HG03097 (cell line): ENCODE data around the gene ANXA6.

Experiments
- ATAC-seq: cut with Tn5 transposase; IDR thresholded peaks from one replicate; pipeline ENCODE4 v1.9.1; 2021; ENCODE audit not compliant: unreplicated experiment, low FRiP score

Gene ANXA6

DNA sequence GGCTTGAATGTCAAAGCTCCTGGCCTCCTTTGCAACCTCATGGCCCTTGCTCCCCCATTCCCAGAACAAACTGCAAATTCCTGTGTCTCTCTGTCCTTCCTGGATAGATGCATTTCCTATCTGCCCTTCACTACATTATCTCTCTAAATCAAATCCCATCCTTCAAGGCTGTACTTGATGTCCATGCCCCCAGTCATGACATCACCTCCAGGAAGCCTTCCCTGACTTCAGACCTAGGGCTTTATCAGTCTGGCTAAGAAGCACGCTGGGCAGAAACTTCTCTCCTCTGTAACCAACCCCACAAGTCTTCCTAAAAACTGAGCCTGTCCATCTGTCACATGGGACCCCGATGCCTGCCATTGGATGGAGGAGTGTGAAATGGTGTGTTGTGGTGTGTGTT lies 51.1 kb downstream of the ANXA6 start:
- no peak for ATAC-seq

DNA sequence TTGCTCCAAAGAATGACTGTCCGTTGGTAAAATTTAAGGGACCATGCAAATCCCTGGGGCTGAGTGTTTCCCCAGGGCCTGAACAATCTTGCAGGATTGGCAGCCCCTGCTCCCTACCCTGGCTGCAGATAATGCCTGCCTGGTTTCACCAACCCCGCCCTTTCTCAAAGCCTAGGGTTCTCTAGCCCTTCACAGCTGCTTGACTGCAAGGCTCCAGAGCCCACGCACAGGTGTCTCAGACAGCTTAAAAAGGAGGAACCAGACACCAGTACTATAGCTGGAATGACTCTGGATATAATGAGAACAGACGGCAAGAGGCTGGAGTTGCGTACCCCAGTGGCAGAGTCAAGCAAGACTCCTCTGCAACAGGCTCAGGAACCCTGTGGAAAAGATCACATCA lies 51.5 kb downstream of the ANXA6 start:
- no peak for ATAC-seq

DNA sequence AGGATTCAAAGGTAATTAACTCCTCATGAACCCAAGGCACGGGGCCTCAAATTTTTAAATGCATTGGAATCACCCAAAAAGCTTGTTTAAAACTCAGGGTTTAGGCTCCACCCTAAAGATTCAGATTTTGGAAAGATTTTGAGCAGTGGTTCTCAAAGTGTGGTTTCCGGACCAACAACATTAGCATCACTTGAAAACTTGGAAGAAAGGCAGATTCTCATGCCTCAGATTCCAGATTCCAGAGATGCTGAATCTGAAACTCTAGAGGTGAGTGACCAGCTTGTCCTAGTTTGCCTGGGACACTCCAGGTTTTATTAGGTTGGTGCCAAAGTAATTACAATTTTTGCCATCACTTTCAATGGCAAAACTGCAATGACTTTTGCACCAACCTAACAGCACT lies 52.0 kb downstream of the ANXA6 start:
- ATAC-seq: no peak

DNA sequence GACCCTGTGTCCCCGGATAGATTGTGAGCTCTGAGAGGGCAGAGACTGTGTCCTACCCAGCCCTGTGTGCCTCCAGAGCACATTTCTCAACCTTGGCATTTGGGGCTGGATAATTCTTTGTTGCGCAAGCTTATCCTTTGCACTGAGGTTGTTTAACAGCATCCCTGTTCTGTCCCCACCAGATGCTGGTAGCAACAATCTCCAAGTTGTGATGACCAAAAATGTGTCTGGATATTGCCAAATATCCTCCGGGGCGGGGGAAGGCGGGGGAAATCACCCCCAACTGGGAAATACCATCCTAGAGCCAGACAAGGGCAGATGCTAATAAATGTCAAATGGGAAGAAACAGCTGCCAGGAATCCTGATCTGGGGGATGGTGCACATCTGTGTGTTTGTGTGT lies 52.8 kb downstream of the ANXA6 start:
- ATAC-seq: no peak

DNA sequence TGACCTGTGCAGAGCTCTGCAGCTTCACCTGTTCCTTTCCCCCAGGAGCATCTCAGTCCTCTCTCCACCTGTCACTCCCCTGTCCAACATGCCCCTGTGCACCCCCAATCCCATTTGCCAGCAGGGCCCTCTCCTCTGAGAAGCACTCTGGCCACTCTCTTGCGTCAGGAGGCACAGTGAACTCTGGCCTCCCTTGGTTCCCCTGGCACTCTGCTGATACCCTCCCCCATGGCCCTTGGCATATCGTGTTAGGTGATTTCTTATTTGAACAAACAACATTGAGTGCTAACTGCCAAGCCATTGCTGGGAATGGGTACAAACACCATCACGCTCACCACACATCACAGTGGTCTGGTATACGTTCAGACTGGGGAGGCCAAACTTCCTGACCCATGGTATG lies 55.8 kb downstream of the ANXA6 start:
- no peak for ATAC-seq

DNA sequence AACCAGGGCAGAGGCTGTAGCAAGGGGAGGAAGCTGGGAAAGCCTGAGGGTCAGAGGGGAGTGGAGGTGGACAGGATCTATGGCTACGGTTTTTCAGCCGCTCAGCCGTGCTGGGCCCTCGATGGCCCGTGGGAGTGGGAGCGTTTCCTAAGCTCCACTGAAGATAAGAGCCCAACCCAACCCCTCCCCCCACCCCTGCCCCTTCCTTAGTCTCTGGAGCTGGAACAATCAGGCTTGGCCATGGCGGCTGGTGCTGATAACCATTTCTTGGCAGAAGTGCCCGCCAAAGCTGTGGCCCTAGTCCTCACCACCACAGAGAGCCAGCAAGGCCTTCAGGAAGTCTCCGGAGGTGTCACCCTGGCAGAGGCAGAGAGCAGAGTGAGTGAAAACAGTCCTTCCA lies 56.4 kb downstream of the ANXA6 start:
- ATAC-seq: no peak

DNA sequence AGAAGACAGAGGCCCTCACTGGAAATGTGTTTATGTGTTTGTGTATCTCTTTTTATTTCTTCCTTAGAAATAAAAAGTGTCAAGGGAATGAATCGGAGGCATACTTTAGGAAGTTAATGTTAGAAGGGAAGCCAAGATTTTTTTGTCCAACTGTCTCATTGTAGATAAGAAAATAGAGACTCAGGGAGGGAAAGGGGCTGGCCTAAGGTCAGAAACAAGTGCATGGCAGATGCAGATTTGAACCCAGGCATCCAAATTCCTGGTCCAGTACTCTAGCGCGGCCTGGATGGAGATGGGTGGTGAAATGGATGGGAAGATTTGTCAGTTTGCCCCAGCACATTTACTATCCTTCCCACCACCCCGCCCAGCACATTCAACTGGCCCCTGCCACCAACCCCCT lies 56.9 kb downstream of the ANXA6 start:
- ATAC-seq: no peak

DNA sequence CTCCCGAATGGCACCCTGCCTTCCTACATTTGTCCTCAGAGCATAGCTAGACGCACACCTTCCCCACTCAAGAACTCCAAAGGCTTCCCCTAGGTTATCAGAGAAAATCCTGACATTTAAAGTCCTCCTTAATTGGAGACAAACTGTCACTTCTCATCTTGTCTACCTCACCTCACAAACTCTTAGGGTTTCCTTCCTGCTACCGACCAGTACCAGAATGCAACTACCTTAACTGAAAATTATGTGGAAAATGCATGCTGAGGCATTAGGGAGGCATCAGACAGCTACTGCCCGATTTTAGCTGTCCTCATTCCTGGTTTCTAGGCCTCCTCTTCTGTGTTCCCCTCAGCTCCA lies 58.8 kb downstream of the ANXA6 start:
- no peak for ATAC-seq

DNA sequence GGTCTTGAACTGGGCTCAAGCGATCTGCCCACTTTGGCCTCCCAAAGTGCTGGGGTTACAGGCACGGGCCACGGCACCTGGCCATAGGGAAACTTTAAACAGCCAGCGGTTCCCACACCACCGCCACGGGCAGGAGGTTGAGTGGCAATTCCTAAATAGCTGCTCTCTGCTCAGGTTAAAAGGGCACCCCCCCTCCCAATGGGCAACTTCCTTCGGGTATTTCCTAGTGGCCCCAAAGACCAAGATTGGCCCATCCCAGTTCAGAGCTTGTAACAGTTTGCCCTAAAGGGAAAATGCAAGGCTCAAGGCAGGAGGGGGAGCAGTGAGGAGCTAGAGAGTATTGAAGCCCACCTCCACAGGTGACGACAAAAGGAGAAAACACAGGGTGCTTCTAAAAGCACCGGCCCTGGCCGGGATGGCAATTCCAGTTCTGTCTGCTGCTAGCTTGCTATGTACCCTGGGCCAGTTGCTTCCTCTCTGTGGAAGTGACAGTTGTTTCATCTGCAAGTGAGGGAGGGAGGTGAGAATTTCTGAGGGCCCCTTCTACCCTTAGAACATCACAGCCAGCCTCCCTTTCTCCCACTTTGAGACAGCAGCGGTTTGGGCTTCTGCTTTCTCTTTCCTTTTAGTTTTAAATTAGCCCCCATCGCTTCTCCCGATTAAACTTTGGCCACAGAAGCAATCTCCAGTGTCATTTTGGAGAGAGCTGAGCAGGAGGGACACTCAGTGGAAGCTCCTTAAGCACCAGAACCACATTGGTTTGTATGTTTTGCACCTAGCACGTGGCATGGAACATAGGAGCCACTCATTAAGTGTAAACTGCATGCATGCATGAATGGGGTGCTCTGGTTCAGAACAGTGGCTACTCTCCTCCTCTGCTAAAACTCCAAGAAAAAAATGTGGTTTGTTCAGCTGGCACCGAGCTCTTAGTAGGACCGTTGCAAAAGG lies 59.5 kb downstream of the ANXA6 start:
- no peak for ATAC-seq

DNA sequence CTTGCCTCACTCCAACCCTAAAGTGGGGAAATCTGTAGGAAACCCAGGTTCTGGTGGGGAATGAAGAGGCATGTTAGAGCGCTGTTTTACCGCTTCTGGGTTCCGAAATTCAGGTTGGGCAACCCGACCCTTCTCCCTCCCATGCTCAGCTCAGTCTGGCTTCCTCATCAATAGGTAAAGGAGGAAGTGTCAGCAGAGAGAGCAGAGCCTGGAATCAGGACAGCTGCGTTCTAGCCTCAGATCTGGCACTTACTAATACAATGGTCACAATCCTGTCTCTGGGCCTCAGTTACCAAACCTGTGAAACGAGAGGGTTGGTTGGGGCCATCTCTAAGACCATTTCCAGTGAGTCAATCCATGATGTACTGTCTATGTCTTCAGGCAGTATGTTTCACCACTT lies 60.5 kb downstream of the ANXA6 start:
- ATAC-seq: no peak

DNA sequence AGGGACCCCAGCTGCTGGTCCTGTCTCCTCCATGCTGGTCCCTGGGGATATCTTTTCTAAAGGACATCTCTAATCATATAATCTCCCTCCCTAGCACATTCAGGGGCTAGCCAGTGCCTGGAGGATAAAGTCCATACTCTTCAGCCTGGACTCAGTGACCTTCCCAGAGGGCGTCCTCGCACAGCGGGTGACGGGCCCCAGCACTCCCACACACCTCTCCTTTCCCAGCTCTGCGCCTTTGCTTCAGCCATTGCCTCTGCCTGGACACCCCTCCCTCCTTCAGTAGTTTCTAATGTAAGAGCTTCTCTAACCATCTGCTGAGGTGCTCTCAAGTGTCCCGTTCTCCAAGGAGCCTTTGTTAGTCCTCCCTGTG lies 61.6 kb downstream of the ANXA6 start:
- ATAC-seq: no peak

DNA sequence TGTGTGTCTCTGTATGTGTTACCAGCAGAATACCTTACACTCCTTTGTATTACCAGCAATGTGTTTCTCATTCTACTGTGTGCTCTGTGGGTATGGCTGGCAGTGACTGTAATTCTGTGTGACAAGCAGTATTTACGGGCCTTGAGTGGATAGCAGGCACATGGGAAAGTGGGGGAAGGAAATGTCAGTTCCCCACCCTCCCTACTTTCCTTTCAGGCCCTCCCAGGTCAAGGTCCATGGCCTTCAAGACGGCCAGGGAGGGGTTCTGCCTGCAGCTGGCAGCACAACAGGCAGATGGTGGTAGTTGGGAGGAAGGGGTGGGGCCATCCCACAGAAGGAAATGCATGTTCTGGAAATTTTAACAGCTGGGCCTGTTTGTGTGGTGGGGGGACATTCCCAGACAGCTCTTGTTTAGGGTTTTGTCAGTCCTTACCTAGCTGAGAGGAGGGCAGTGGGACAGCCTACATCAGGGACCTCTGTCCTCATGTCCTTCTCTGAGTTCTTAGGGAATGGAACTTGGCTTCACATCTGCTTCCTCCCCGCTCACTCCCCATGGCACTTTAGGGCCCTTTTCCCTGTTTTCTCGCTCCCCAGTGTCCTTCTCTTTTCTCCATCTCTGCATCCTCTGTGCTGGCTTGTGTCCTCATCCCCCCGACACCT lies 62.1 kb downstream of the ANXA6 start:
- no peak for ATAC-seq

DNA sequence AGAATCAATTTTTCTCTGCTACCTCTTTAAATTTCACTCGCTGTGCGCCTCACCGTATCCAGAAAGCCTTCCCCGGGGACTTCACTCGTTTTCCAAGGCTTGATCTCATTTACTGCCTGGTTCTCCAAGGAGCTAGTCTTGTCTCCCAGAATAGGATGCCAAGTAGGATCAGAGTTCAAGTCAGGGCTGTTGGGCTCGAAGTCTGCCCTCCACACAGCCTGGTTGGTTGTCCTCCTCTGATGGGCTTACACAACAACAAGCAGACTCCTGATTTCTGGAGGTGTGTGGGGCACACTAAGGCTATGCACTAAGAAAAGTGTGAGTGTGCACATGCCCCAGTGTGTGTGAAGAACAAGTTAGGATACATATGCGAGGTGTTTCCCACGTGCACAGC lies 62.7 kb downstream of the ANXA6 start:
- no peak for ATAC-seq

DNA sequence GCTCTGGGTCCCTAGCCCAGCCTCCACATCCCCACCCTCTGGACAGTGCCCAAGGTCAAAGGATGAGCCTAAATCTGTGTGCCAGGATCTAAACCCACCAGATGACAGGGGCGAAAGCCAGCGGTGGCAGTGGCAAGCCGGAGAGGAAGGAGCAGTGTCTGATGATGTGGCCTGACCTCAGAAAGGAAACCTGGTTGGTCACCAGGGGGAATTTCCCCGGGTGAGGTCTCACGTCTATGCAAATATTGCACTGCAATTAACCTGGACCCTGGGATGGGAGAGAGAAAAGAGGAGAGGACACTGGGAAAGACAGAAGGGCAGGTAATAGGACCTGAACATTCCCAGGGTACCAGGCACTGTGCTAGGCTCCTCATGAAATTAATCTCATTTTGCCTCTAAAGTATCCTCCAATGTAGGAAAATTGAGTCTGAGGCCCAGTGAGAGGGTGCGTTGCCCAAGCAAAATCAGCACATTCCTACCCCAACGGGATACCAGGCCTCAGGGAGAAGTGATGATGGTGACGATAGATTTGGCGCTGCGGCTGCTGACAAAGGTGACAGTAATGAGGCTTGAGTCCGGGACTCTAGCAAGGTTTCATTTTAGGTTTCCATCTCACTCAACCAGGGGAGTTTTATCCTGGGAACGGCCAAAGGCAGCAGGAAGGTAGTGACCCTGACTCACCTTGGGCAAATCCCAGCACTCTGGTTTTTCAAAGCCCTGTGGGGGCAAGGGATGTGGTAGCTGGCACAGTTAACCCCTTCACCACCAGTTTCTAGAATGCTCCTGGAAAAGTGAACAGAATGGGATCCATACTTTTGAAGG lies 63.3 kb downstream of the ANXA6 start:
- ATAC-seq: peak; percentile 64

DNA sequence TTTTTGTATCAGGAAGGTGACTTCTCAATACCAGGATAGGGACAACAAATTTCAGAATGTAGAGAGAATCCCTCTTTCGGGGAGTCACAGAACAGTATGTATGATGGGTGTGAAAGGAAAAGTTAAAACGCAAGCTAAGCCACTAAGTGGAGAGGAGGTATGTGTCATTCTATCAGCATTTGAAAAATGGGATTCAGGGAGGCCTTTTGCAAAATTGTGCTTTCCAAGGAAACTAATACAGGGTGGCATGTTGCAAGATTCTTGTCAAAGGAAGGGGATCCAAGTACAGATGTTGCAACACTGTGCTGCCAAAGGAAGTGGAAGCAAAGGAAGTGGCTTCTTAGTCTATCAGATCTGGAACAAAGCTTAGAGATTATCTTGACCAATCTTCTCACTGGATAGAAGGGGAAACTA lies 64.1 kb downstream of the ANXA6 start:
- ATAC-seq: peak; percentile 11

DNA sequence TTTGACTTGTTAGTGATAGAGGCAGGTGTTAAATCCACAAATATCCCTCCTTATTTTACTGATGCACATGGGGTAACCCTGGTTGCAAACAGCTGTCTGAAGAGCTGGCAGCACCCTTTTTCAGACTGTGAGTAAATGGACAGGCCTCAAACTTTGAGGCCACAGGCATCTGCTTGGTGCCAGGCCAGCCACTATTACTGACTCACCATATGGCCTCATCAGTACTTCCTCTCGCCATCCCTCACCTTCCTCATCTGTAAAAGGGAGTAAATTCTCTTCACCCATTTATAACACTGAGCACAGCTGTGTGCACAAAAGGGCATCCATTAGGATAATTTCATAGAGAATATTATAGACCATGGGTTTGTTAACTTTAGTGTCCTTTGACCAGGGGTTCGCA lies 64.8 kb downstream of the ANXA6 start:
- ATAC-seq: no peak

DNA sequence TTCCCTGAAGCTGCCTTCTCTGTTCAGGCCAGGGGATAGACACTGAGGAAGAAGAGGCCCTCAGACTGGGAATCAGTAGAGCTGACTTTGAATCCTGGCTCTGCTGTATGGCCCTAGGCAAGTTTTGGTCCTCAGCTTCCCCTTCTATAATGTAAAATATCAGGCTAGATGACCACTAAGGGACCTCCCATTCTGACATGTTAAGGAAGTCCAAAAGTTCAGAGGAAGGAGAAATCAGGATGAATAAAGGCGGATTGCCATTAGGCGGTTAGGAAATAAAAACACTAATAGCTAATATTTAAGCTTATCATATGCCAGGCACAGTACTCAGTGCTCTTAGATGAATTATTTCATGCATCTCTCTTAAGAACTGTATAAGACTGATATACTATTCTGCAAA lies 67.9 kb downstream of the ANXA6 start:
- ATAC-seq: no peak

DNA sequence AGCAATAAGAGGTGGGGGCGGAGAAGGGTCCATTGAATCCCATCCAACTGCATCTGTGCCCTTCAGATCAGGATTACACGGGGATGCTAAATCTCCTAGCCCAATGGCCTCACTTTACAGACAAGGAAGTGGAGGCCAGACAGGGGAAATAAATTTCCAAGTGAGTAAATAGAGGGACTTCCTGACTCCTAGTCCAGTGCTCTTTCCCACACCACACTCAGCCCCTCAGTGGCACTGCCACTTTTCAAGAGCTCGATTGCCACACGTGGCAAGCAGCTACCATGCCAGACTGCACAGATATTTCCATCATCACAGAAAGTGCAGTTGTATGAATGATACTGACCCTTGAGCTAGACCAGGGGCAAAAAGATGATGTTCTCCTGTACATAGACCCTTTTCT lies 68.6 kb downstream of the ANXA6 start:
- no peak for ATAC-seq

DNA sequence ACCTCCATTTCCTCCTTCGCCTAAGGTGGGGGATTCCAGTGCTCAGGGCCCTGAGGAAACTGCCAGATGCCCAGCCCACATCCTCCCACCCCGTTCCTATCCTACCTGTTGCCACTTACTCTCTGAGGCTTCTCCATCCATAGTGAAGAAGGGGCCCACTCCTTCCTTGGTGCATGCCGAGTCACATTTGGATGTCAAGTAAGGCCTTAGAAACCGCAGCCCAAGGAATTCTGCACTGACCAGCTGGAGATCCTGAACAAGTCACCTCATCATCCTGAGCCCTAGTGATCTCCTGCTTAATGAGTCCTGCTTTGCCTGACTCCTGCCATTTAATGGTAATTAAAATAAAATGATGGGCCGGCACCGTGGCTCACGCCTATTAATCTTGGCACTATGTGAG lies 70.1 kb downstream of the ANXA6 start:
- ATAC-seq: no peak

DNA sequence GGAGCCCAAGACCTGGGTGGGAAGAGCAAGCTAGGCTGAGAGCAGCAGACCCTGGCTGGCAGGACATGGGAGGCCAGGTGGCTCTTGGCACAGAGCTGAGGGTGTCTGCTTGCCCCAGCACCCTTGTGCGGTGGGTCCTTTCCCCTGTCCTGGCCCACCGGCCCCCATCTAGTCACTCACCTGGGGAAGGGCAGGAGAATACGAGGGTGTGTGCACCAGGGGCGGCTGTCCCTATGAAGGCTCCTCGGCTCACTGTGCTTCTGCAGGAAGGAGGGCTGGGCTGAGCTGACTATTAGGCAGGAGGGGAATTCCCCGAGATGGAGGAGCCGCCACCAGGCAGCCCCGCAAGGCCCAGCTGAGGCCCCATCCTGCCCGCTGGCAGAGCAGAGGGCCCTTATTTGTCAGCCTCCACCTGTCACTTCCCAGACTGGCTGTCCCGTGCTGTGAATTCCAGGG lies 70.6 kb downstream of the ANXA6 start:
- ATAC-seq: peak; percentile 54

DNA sequence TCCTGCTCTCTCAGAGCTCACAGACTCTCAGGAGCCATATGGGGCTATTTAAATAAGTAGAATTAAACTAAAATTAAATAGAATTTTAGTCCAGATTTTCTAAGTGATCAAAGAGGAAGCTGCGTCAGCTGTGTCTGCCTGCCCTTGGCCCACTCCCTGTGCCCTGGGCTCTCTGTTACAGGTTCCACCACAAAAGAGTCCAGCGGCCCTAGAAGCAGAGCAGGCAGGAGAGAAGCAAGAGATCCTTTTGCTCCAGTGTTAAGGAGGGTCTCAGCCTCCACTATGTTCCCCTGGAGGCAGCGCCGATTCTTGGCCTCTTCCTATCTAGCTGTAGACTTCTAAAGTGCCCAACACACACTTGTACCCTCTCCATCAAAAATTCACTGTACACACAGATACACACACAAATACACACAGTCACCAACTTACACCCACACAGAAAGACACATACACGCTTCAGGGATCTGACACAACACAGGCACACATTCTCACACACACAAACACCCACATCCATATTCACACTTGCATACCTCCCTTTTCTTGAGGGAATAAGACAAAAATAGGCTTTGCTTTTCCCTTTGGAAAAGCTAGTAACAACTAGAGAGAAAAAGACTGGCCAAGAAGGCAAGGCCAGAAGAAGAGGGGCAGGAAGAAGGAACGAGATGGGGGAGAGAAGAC lies 71.2 kb downstream of the ANXA6 start:
- ATAC-seq: no peak
